ENCODE results near the gene BRD9.
"Not testable (repeated sequence)": the region's sequence is repeated elsewhere in the genome, so short reads cannot be mapped to it uniquely, and the experiment has no call there.

- not testable (repeated sequence) for TF ChIP-seq CREB1, FOXK1, MAX (CRISPR knock-in tag; IDR thresholded peaks at IDR 0.05)
Observed at GRCh38 chr5:837621-838121, 54.9 kb downstream of the BRD9 start.

Measured in WTC11 (cell line).